ENCODE measurements around the gene SEPTIN5.

The SEPTIN5 gene

GRCh38 chr22:19749876-19750275 lies 35.6 kb downstream of the SEPTIN5 start:
- no peak overlapping the region for H3K23ac ChIP-seq (ENCODE audit: low read length)
- H3K36me3 ChIP-seq (ENCODE audit: control insufficient read depth in 1 of 2, insufficient read depth in 2 of 2, low read length in 2 of 2): no peaks in the 10 kb centered on the region
- WGBS (ENCODE audit: extremely low coverage, insufficient coverage, insufficient read length): no CpG with 5 or more reads among the region's 12 CpGs
- H3K27me3 ChIP-seq (ENCODE audit: insufficient read depth, low read length): peaks cover 19% of the 10 kb centered on the region
- H4K91ac ChIP-seq (ENCODE audit: low read depth, low read length): no peak overlapping the region
- no peak overlapping the region for H3K9ac ChIP-seq (ENCODE audit: low read length)
- H3K27ac ChIP-seq (ENCODE audit: low read depth, low read length): no peak overlapping the region
- peaks cover 11% of the 10 kb centered on the region for H3K79me1 ChIP-seq (ENCODE audit: low read length)
- no peak overlapping the region for H4K8ac ChIP-seq (ENCODE audit: low read depth, low read length)
- peaks cover 9% of the 10 kb centered on the region for H3K9me3 ChIP-seq (ENCODE audit: insufficient read depth, low read depth, low read length)
- H4K12ac ChIP-seq (ENCODE audit: low read depth, low read length): no peak overlapping the region
- H3K14ac ChIP-seq (ENCODE audit: low read length): no peak overlapping the region
- no peaks in the 10 kb centered on the region for H3K79me2 ChIP-seq (ENCODE audit: control insufficient read depth, insufficient read depth, low read length, poor library complexity)
- no peak overlapping the region for H3K18ac ChIP-seq (ENCODE audit: low read length)
- no peak overlapping the region for H2BK120ac ChIP-seq (ENCODE audit: insufficient read depth, low read length, poor library complexity)
- no peak overlapping the region for H3K4me2 ChIP-seq (ENCODE audit: low read length)
- H3K4ac ChIP-seq (ENCODE audit: low read depth, low read length): no peak overlapping the region
- H2AK5ac ChIP-seq (ENCODE audit: low read length): no peak overlapping the region
- H2AFZ ChIP-seq (ENCODE audit: insufficient read depth, low read length, poor library complexity): no peak overlapping the region
- no peak overlapping the region for H2BK5ac ChIP-seq (ENCODE audit: low read depth, low read length, poor library complexity)
- no peak overlapping the region for H2BK12ac ChIP-seq (ENCODE audit: low read length)
- DNase-seq: no peak
- peaks cover 8 to 11% of the 10 kb centered on the region in 2 experiments for H3K4me1 ChIP-seq (ENCODE audit: control insufficient read depth in 1 of 2, insufficient read depth in 2 of 2, low read length in 2 of 2)
- no peak overlapping the region for H3K4me3 ChIP-seq (ENCODE audit: low read depth, low read length)

GRCh38 chr22:19750507-19751490 lies 36.5 kb downstream of the SEPTIN5 start:
- Histone ChIP-seq H4K91ac (ENCODE audit: low read depth, low read length) (peak overlapping the region; percentile 48), H4K8ac (ENCODE audit: low read depth, low read length) (no peak overlapping the region), H2AFZ (ENCODE audit: insufficient read depth, low read length, poor library complexity) (no peak overlapping the region), H3K79me2 (ENCODE audit: control insufficient read depth, insufficient read depth, low read length, poor library complexity) (no peaks in the 10 kb centered on the region), H2AK5ac (ENCODE audit: low read length) (no peak overlapping the region), H3K14ac (ENCODE audit: low read length) (peak overlapping the region; percentile 23), H3K18ac (ENCODE audit: low read length) (no peak overlapping the region), H3K4ac (ENCODE audit: low read depth, low read length) (no peak overlapping the region), H3K9ac (ENCODE audit: low read length) (no peak overlapping the region), H2BK120ac (ENCODE audit: insufficient read depth, low read length, poor library complexity) (no peak overlapping the region), H3K27me3 (ENCODE audit: insufficient read depth, low read length) (peaks cover 29% of the 10 kb centered on the region), H4K12ac (ENCODE audit: low read depth, low read length) (no peak overlapping the region), H3K27ac (ENCODE audit: low read depth, low read length) (no peak overlapping the region), H3K23ac (ENCODE audit: low read length) (no peak overlapping the region), H3K4me1 (ENCODE audit: control insufficient read depth in 1 of 2, insufficient read depth in 2 of 2, low read length in 2 of 2) (peaks cover 6 to 8% of the 10 kb centered on the region in 2 experiments), H3K4me2 (ENCODE audit: low read length) (no peak overlapping the region), H2BK12ac (ENCODE audit: low read length) (no peak overlapping the region), H3K36me3 (ENCODE audit: control insufficient read depth in 1 of 2, insufficient read depth in 2 of 2, low read length in 2 of 2) (no peaks in the 10 kb centered on the region), H2BK5ac (ENCODE audit: low read depth, low read length, poor library complexity) (no peak overlapping the region), H3K4me3 (ENCODE audit: low read depth, low read length) (no peak overlapping the region), H3K9me3 (ENCODE audit: insufficient read depth, low read depth, low read length) (peaks cover 10% of the 10 kb centered on the region), H3K79me1 (ENCODE audit: low read length) (peaks cover 8% of the 10 kb centered on the region)
- no peak for DNase-seq
- no CpG with 5 or more reads among the region's 27 CpGs for WGBS (ENCODE audit: extremely low coverage, insufficient coverage, insufficient read length)

GRCh38 chr22:19751497-19752245 lies 37.4 kb downstream of the SEPTIN5 start:
- Histone ChIP-seq H3K79me2 (ENCODE audit: control insufficient read depth, insufficient read depth, low read length, poor library complexity) (no peaks in the 10 kb centered on the region), H4K91ac (ENCODE audit: low read depth, low read length) (no peak overlapping the region), H3K23ac (ENCODE audit: low read length) (no peak overlapping the region), H3K14ac (ENCODE audit: low read length) (no peak overlapping the region), H3K18ac (ENCODE audit: low read length) (no peak overlapping the region), H3K4me2 (ENCODE audit: low read length) (no peak overlapping the region), H2BK5ac (ENCODE audit: low read depth, low read length, poor library complexity) (no peak overlapping the region), H3K4ac (ENCODE audit: low read depth, low read length) (no peak overlapping the region), H3K27ac (ENCODE audit: low read depth, low read length) (no peak overlapping the region), H3K27me3 (ENCODE audit: insufficient read depth, low read length) (peaks cover 37% of the 10 kb centered on the region), H3K9ac (ENCODE audit: low read length) (no peak overlapping the region), H3K79me1 (ENCODE audit: low read length) (peaks cover 1% of the 10 kb centered on the region), H4K8ac (ENCODE audit: low read depth, low read length) (no peak overlapping the region), H3K36me3 (ENCODE audit: control insufficient read depth in 1 of 2, insufficient read depth in 2 of 2, low read length in 2 of 2) (no peaks in the 10 kb centered on the region), H3K9me3 (ENCODE audit: insufficient read depth, low read depth, low read length) (peaks cover 12% of the 10 kb centered on the region), H4K12ac (ENCODE audit: low read depth, low read length) (no peak overlapping the region), H3K4me3 (ENCODE audit: low read depth, low read length) (no peak overlapping the region), H2AFZ (ENCODE audit: insufficient read depth, low read length, poor library complexity) (no peak overlapping the region), H2BK120ac (ENCODE audit: insufficient read depth, low read length, poor library complexity) (no peak overlapping the region), H3K4me1 (ENCODE audit: control insufficient read depth in 1 of 2, insufficient read depth in 2 of 2, low read length in 2 of 2) (peaks cover 0 to 6% of the 10 kb centered on the region in 2 experiments), H2AK5ac (ENCODE audit: low read length) (no peak overlapping the region), H2BK12ac (ENCODE audit: low read length) (no peak overlapping the region)
- WGBS (ENCODE audit: extremely low coverage, insufficient coverage, insufficient read length): no CpG with 5 or more reads among the region's 14 CpGs
- DNase-seq: no peak

GRCh38 chr22:19753090-19753842 lies 39.0 kb downstream of the SEPTIN5 start:
- no peak overlapping the region for H3K18ac ChIP-seq (ENCODE audit: low read length)
- H2BK12ac ChIP-seq (ENCODE audit: low read length): no peak overlapping the region
- no peak overlapping the region for H4K12ac ChIP-seq (ENCODE audit: low read depth, low read length)
- no peaks in the 10 kb centered on the region for H3K79me2 ChIP-seq (ENCODE audit: control insufficient read depth, insufficient read depth, low read length, poor library complexity)
- peak overlapping the region; percentile 11 for H3K23ac ChIP-seq (ENCODE audit: low read length)
- no CpG with 5 or more reads among the region's 10 CpGs for WGBS (ENCODE audit: extremely low coverage, insufficient coverage, insufficient read length)
- H3K14ac ChIP-seq (ENCODE audit: low read length): no peak overlapping the region
- no peak for DNase-seq
- no peak overlapping the region for H3K9ac ChIP-seq (ENCODE audit: low read length)
- no peak overlapping the region for H3K4ac ChIP-seq (ENCODE audit: low read depth, low read length)
- H2AK5ac ChIP-seq (ENCODE audit: low read length): no peak overlapping the region
- H3K36me3 ChIP-seq (ENCODE audit: control insufficient read depth in 1 of 2, insufficient read depth in 2 of 2, low read length in 2 of 2): no peaks in the 10 kb centered on the region
- peaks cover 13% of the 10 kb centered on the region for H3K9me3 ChIP-seq (ENCODE audit: insufficient read depth, low read depth, low read length)
- H3K27ac ChIP-seq (ENCODE audit: low read depth, low read length): no peak overlapping the region
- H3K4me2 ChIP-seq (ENCODE audit: low read length): no peak overlapping the region
- H3K4me3 ChIP-seq (ENCODE audit: low read depth, low read length): no peak overlapping the region
- peaks cover 0 to 6% of the 10 kb centered on the region in 2 experiments for H3K4me1 ChIP-seq (ENCODE audit: control insufficient read depth in 1 of 2, insufficient read depth in 2 of 2, low read length in 2 of 2)
- H2BK5ac ChIP-seq (ENCODE audit: low read depth, low read length, poor library complexity): no peak overlapping the region
- H3K27me3 ChIP-seq (ENCODE audit: insufficient read depth, low read length): peaks cover 53% of the 10 kb centered on the region
- H4K91ac ChIP-seq (ENCODE audit: low read depth, low read length): no peak overlapping the region
- H2AFZ ChIP-seq (ENCODE audit: insufficient read depth, low read length, poor library complexity): no peak overlapping the region
- no peak overlapping the region for H4K8ac ChIP-seq (ENCODE audit: low read depth, low read length)
- no peaks in the 10 kb centered on the region for H3K79me1 ChIP-seq (ENCODE audit: low read length)
- no peak overlapping the region for H2BK120ac ChIP-seq (ENCODE audit: insufficient read depth, low read length, poor library complexity)

Measured in trophoblast cell (in vitro differentiated cells and primary cell).